A549 (cell line): Measurements from ENCODE around the gene HSD17B3. TPM values are rescaled to one million over a fixed set of nuclear protein-coding genes. Genes with fewer than 3 reads are reported as not detected.

ENCODE experiments used
- ATAC-seq, 2 experiments: fragments of 200-7000 bp in 1 of 2; fragments of >200 bp in 1 of 2; cut with Nextera tagmentation in 1 of 2; cut with Tn5 transposase in 1 of 2; 3 replicates each; pipeline versions ENCODE4 v1.8.0 to v1.9.1; 2018 to 2020; ENCODE audit warnings: mild to moderate bottlenecking in 1 of 2, moderate library complexity in 1 of 2
- CTCF ChIA-PET: fragments of 300-600 bp; sonication (Branson Sonifier 250); formaldehyde crosslinking; extraction: SDS; loops from one replicate; lab custom pipeline; 2021; ENCODE audit warnings: antibody characterized with exemption, inconsistent platforms; lab: Yijun Ruan, JAX
- POLR2A ChIA-PET: fragments of 350-600 bp; formaldehyde crosslinking; extraction: SDS; loops from one replicate; lab custom pipeline; 2021; ENCODE audit warnings: antibody characterized with exemption, inconsistent platforms; lab: Yijun Ruan, JAX
- DNase-seq, 2 experiments: peaks; one replicate each; pipeline versions ENCODE4 v3.0.0 to v3.0.0-alpha.2; 2011 to 2016; ENCODE audit warnings: low read depth in 1 of 2, low spot score in 1 of 2
- FAIRE-seq: peaks from 2 replicates; lab custom pipeline; 2011; peaks lifted over from hg19 to GRCh38; lab: Jason Lieb, UNC
- H3K27ac ChIP-seq, 2 experiments: fragments of >200 bp; sonication (Bioruptor Twin); formaldehyde crosslinking; 3 replicates each; pipeline ENCODE4 v1.5.1; 2016 to 2017
- H3K4me1 ChIP-seq: fragments of >200 bp; sonication (Bioruptor Twin); formaldehyde crosslinking; 3 replicates; pipeline ENCODE4 v1.6.1; 2016
- H3K4me2 ChIP-seq: fragments of >200 bp; sonication (Bioruptor Twin); formaldehyde crosslinking; 3 replicates; pipeline ENCODE4 v1.6.1; 2016
- H3K4me3 ChIP-seq: fragments of >200 bp; sonication (Bioruptor Twin); formaldehyde crosslinking; 3 replicates; pipeline ENCODE4 v1.5.1; 2016
- H3K9me3 ChIP-seq: fragments of >200 bp; sonication (Bioruptor Twin); formaldehyde crosslinking; 3 replicates; pipeline ENCODE4 v1.6.1; 2016
- CEBPB ChIP-seq, 2 experiments: fragments of >200 bp in 1 of 2; sonication (Bioruptor Twin) in 1 of 2; formaldehyde crosslinking in 1 of 2; IDR thresholded peaks; 2 replicates each; pipeline ENCODE4 v1.6.1; 2012 to 2016
- CHD2 ChIP-seq: fragments of 150-350 bp; IDR thresholded peaks from 2 replicates; pipeline ENCODE4 v1.6.1; 2014; ENCODE audit warnings: low read length; ENCODE audit not compliant: partially characterized antibody
- CHD4 ChIP-seq: fragments of 200-600 bp; sonication (generic); IDR thresholded peaks from 2 replicates; pipeline ENCODE4 v1.6.1; 2016; ENCODE audit warnings: antibody characterized with exemption, mild to moderate bottlenecking, borderline replicate concordance
- EHF ChIP-seq: fragments of 250-450 bp; sonication (Bioruptor Pico); IDR thresholded peaks from 2 replicates; pipeline ENCODE4 v1.5.0; 2020; ENCODE audit warnings: mild to moderate bottlenecking
- ESRRA ChIP-seq: fragments of 150-350 bp; IDR thresholded peaks from 2 replicates; pipeline ENCODE4 v1.6.1; 2014; ENCODE audit warnings: mild to moderate bottlenecking, low read length, borderline replicate concordance
- FOXS1 ChIP-seq: fragments of 250-450 bp; sonication (Bioruptor Pico); IDR thresholded peaks from 2 replicates; pipeline ENCODE4 v1.5.0; 2020; ENCODE audit warnings: mild to moderate bottlenecking, moderate library complexity
- HDAC2 ChIP-seq: fragments of 200-600 bp; sonication (generic); IDR thresholded peaks from 2 replicates; pipeline ENCODE4 v1.6.1; 2016
- HEYL ChIP-seq: fragments of 250-450 bp; sonication (Bioruptor Pico); IDR thresholded peaks from 2 replicates; pipeline ENCODE4 v1.8.0; 2021; ENCODE audit warnings: mild to moderate bottlenecking, moderate library complexity
- HOXA7 ChIP-seq: fragments of 250-450 bp; sonication (Bioruptor Pico); IDR thresholded peaks from 2 replicates; pipeline ENCODE4 v1.5.0; 2020; ENCODE audit warnings: mild to moderate bottlenecking, moderate library complexity
- HOXB13 ChIP-seq: fragments of 250-450 bp; sonication (Bioruptor Pico); IDR thresholded peaks from 2 replicates; pipeline ENCODE4 v1.5.0; 2020; ENCODE audit warnings: low read depth, mild to moderate bottlenecking, moderate library complexity
- JUN ChIP-seq, 2 experiments: fragments of >200 bp; sonication (Bioruptor Twin); formaldehyde crosslinking; IDR thresholded peaks; 2 replicates in 1 of 2; 3 replicates in 1 of 2; pipeline ENCODE4 v1.6.1; 2016 to 2017
- KDM1A ChIP-seq: fragments of 200-600 bp; sonication (generic); IDR thresholded peaks from 2 replicates; pipeline ENCODE4 v1.6.1; 2016; ENCODE audit warnings: low read depth, mild to moderate bottlenecking
- MAZ ChIP-seq: fragments of 150-350 bp; IDR thresholded peaks from 2 replicates; pipeline ENCODE4 v1.6.1; 2014; ENCODE audit warnings: antibody characterized with exemption, low read depth, low read length, borderline replicate concordance
- NR3C1 ChIP-seq: fragments of >200 bp; sonication (Bioruptor Twin); formaldehyde crosslinking; IDR thresholded peaks from 3 replicates; pipeline ENCODE4 v1.6.1; 2017
- POLR2AphosphoS2 ChIP-seq: conservative IDR thresholded peaks from 2 replicates; pipeline ENCODE4 v1.6.1; 2012; ENCODE audit warnings: low read length, improper control_type of control experiment, inconsistent platforms
- RCOR1 ChIP-seq: fragments of 150-350 bp; IDR thresholded peaks from 2 replicates; pipeline ENCODE4 v1.6.1; 2014; ENCODE audit warnings: antibody characterized with exemption, low read length, low read depth
- RFX5 ChIP-seq: fragments of 450-650 bp; IDR thresholded peaks from 2 replicates; pipeline ENCODE4 v1.7.1; 2014; ENCODE audit warnings: antibody characterized with exemption, mild to moderate bottlenecking, moderate library complexity
- TFCP2L1 ChIP-seq: fragments of 250-450 bp; sonication (Bioruptor Pico); IDR thresholded peaks from 2 replicates; pipeline ENCODE4 v1.5.0; 2021; ENCODE audit warnings: mild to moderate bottlenecking
- TP53 ChIP-seq: fragments of 250-450 bp; sonication (Bioruptor Pico); IDR thresholded peaks from 2 replicates; pipeline ENCODE4 v1.5.0; 2021; ENCODE audit warnings: mild to moderate bottlenecking, moderate library complexity
- ZFP36 ChIP-seq: fragments of 450-650 bp; IDR thresholded peaks from 2 replicates; pipeline ENCODE4 v1.6.1; 2014; ENCODE audit warnings: borderline replicate concordance; ENCODE audit not compliant: partially characterized antibody
- ZSCAN20 ChIP-seq: fragments of 250-450 bp; sonication (Bioruptor Pico); IDR thresholded peaks from 2 replicates; pipeline ENCODE4 v1.8.0; 2022; ENCODE audit warnings: mild to moderate bottlenecking, moderate library complexity
- WGBS: methylation state at CpG from one replicate; pipeline ENCODE4 v1.1.6; 2017; ENCODE audit errors: missing lambda C conversion rate; 5-methylcytosine and 5-hydroxymethylcytosine counted together
- polyA plus RNA-seq, 4 experiments: library from polyadenylated mRNA; depleted of rRNA in 3 of 4; stranded (reverse); fragments of >200 nt; fragmentation: RNase III in 1 of 4; extraction: RNeasy Plus Mini Kit Qiagen cat#74134 plus additional on column Dnase treatment in 1 of 4; gene quantifications; 2 replicates in 3 of 4; 3 replicates in 1 of 4; pipeline ENCODE4 v1.2.3, GENCODE V29; 2011 to 2017
- TF ChIP-seq, protein P1 (sequence below): fragments of 150-350 bp; IDR thresholded peaks from 2 replicates; pipeline ENCODE4 v1.6.1; 2014; ENCODE audit warnings: low read depth, mild to moderate bottlenecking, low read length
- TF ChIP-seq, protein P2 (sequence below): IDR thresholded peaks from 2 replicates; pipeline ENCODE4 v1.6.1; 2012; ENCODE audit warnings: low read depth, borderline replicate concordance
- TF ChIP-seq, protein P3 (sequence below): fragments of 250-450 bp; sonication (Bioruptor Pico); IDR thresholded peaks from 2 replicates; pipeline ENCODE4 v1.5.0; 2020; ENCODE audit warnings: low read depth, mild to moderate bottlenecking, moderate library complexity
- TF ChIP-seq, protein P4 (sequence below): fragments of 450-650 bp; IDR thresholded peaks from 2 replicates; pipeline ENCODE4 v1.6.1; 2014; ENCODE audit warnings: antibody characterized with exemption
- TF ChIP-seq, protein P5 (sequence below): fragments of 250-450 bp; sonication (Bioruptor Pico); IDR thresholded peaks from 2 replicates; pipeline ENCODE4 v1.5.0; 2021; ENCODE audit warnings: mild to moderate bottlenecking, moderate library complexity, borderline replicate concordance
- TF ChIP-seq, protein P6 (sequence below): fragments of >200 bp; sonication (Bioruptor Twin); formaldehyde crosslinking; IDR thresholded peaks from 3 replicates; pipeline ENCODE4 v1.6.1; 2016

HSD17B3 gene
- polyA plus RNA-seq, 2 of the 4 experiments (the other 2 are of a cell fraction): 0.22 to 0.25 TPM

DNA sequence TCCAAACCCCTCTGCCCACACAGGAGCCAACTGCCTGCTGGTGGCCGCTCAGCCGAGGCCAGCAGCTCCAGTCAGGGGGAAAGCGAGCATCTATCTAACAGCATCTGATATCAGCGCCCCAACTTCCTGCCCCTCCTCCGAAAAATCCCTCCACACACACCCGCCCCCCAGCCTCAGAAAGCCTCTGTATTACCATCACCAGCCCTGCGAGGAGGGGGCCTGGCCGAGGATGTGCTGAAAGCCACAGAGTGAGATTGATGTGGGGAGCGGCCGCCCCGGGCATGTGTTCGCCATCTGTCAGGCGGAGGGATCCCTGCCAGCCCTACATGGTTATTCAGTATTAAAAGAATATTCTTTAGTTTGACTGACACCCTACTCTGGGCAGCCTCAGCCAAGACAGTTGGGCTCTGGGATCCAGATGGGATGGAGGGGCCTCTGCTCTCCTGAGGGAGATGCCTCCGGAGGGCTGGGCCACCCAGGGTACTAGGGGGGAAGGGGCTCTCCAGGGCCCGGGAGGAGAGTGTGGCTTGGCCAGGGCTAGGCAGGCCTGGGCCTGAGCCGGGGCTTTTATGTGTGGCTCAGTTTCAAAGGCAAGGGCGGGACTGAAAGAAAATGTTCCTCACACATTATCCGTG, 98.0 kb downstream of the HSD17B3 start:
- no peak for ATAC-seq

DNA sequence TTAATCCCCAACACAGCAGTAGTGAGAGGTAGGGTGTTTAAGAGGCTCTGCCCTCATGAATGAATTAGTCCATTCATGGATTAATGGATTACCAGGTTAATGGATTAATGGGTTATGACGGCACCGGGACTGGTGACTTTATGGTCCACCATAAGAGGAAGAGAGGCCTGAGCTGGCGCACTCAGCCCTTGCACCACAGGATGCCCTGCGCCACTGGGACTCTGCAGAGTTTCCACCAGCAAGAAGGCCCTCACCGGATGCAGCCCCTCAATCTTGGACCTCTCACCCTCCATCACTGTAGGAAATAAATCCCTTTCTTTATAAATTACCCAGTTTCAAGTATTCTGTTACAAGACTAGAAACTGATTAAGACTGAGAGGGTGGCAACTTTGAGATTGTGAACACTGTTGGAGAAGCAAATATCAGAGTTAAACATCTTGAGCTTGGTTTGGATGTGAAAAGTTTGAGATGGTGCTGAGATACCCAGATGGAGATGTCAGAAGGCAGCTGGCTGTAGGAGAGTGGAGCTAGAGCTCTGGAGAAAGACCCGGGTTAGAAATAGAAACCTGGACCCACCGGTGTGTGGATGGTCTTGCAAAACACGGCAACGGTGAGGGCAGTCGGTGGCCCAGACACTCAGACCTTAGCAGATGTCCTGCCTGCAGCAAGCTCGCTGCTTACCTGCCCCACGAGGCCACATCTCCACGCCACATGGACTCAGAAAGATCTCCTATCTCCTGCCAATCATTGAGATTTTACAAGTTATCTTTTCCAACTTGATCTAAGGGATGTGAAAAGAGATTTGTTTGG, 98.8 kb downstream of the HSD17B3 start:
- Histone ChIP-seq H3K4me2 (no peak overlapping the region), H3K27ac (no peak overlapping the region), H3K4me3 (no peak overlapping the region), H3K9me3 (peaks cover 4% of the 10 kb centered on the region; the same call in 2 of the 3 replicates), H3K4me1 (no peaks in the 10 kb centered on the region)
- no peak for ATAC-seq
- ChIA-PET POLR2A (no interaction called here), CTCF (interaction anchor here (1.0 to 1.3 kb wide), 3 partner anchors 10 to 29 kb away, joined by 3 to 9 read pairs (median 3); no protein-coding TSS in a partner anchor)
- TF ChIP-seq CHD2 (no peak), HOXA7 (CRISPR knock-in tag) (no peak), POLR2AphosphoS2 (no peak), TFCP2L1 (no peak), TP53 (no peak), HEYL (no peak), JUN (IDR thresholded peaks at IDR 0.05) (no peak), ZSCAN20 (no peak), HOXB13 (no peak), ESRRA (no peak), HDAC2 (no peak), CEBPB (IDR thresholded peaks at IDR 0.05) (no peak), CHD4 (no peak)
- TF ChIP-seq, protein P1, sequence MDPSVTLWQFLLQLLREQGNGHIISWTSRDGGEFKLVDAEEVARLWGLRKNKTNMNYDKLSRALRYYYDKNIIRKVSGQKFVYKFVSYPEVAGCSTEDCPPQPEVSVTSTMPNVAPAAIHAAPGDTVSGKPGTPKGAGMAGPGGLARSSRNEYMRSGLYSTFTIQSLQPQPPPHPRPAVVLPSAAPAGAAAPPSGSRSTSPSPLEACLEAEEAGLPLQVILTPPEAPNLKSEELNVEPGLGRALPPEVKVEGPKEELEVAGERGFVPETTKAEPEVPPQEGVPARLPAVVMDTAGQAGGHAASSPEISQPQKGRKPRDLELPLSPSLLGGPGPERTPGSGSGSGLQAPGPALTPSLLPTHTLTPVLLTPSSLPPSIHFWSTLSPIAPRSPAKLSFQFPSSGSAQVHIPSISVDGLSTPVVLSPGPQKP: no peak
- TF ChIP-seq, protein P2, sequence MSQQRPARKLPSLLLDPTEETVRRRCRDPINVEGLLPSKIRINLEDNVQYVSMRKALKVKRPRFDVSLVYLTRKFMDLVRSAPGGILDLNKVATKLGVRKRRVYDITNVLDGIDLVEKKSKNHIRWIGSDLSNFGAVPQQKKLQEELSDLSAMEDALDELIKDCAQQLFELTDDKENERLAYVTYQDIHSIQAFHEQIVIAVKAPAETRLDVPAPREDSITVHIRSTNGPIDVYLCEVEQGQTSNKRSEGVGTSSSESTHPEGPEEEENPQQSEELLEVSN: no peak
- TF ChIP-seq, protein P3, sequence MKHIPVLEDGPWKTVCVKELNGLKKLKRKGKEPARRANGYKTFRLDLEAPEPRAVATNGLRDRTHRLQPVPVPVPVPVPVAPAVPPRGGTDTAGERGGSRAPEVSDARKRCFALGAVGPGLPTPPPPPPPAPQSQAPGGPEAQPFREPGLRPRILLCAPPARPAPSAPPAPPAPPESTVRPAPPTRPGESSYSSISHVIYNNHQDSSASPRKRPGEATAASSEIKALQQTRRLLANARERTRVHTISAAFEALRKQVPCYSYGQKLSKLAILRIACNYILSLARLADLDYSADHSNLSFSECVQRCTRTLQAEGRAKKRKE (CRISPR knock-in tag): no peak
- TF ChIP-seq, protein P4, sequence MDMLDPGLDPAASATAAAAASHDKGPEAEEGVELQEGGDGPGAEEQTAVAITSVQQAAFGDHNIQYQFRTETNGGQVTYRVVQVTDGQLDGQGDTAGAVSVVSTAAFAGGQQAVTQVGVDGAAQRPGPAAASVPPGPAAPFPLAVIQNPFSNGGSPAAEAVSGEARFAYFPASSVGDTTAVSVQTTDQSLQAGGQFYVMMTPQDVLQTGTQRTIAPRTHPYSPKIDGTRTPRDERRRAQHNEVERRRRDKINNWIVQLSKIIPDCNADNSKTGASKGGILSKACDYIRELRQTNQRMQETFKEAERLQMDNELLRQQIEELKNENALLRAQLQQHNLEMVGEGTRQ: no peak
- TF ChIP-seq, protein P5, sequence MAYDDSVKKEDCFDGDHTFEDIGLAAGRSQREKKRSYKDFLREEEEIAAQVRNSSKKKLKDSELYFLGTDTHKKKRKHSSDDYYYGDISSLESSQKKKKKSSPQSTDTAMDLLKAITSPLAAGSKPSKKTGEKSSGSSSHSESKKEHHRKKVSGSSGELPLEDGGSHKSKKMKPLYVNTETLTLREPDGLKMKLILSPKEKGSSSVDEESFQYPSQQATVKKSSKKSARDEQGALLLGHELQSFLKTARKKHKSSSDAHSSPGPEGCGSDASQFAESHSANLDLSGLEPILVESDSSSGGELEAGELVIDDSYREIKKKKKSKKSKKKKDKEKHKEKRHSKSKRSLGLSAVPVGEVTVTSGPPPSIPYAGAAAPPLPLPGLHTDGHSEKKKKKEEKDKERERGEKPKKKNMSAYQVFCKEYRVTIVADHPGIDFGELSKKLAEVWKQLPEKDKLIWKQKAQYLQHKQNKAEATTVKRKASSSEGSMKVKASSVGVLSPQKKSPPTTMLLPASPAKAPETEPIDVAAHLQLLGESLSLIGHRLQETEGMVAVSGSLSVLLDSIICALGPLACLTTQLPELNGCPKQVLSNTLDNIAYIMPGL: no peak
- 84% methylated on average over 13 of the region's 13 CpGs for whole genome bisulfite sequencing
- DNase-seq: no peak
- FAIRE-seq: no peak

More for the DNA sequence above, 98.0 kb downstream of the HSD17B3 start:
- Histone ChIP-seq H3K9me3 (peaks cover 4% of the 10 kb centered on the region; the same call in 2 of the 3 replicates), H3K4me1 (no peaks in the 10 kb centered on the region; the same call in 2 of the 3 replicates), H3K27ac (no peak overlapping the region), H3K4me3 (no peak overlapping the region), H3K4me2 (no peak overlapping the region)
- ChIA-PET CTCF (no interaction called here), POLR2A (no interaction called here)
- WGBS: 93% methylated on average over 16 of the region's 18 CpGs
- FAIRE-seq (no peak), DNase-seq (no peak)
- TF ChIP-seq, protein P6, sequence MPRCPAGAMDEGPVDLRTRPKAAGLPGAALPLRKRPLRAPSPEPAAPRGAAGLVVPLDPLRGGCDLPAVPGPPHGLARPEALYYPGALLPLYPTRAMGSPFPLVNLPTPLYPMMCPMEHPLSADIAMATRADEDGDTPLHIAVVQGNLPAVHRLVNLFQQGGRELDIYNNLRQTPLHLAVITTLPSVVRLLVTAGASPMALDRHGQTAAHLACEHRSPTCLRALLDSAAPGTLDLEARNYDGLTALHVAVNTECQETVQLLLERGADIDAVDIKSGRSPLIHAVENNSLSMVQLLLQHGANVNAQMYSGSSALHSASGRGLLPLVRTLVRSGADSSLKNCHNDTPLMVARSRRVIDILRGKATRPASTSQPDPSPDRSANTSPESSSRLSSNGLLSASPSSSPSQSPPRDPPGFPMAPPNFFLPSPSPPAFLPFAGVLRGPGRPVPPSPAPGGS: no peak
- TF ChIP-seq RCOR1: no peak
- TF ChIP-seq RFX5: no peak
- no peak for TF ChIP-seq MAZ
- TF ChIP-seq CHD2: no peak
- TF ChIP-seq, protein P4: no peak
- TF ChIP-seq JUN (IDR thresholded peaks at IDR 0.05): no peak
- TF ChIP-seq EHF (CRISPR knock-in tag): no peak
- no peak for TF ChIP-seq ZFP36
- TF ChIP-seq NR3C1: no peak
- TF ChIP-seq, protein P2: no peak
- TF ChIP-seq FOXS1 (CRISPR knock-in tag): no peak
- TF ChIP-seq KDM1A: no peak
